GM23338 (cell line): ENCODE measurements around the gene RYR3. TPM values are rescaled to one million over a fixed set of nuclear protein-coding genes. Genes with fewer than 3 reads are reported as not detected.
A peak's percentile ranks its signal among the peaks of the same experiment; 100 is the strongest.

Experiments
- ATAC-seq: fragments of 200-7000 bp; cut with Tn5 transposase; 3 replicates; pipeline ENCODE4 v1.9.1; 2020
- DNase-seq: peaks from one replicate; pipeline ENCODE4 v3.0.0-alpha.2; 2015; ENCODE audit warnings: low spot score
- H2AFZ ChIP-seq: fragments of 200-600 bp; sonication (generic); 2 replicates; pipeline ENCODE4 v1.8.0; 2016; ENCODE audit warnings: antibody characterized with exemption, mild to moderate bottlenecking, moderate library complexity
- H3F3A ChIP-seq: fragments of 200-600 bp; sonication (generic); replicated peaks from 2 replicates; pipeline ENCODE4 v1.8.0; 2017; ENCODE audit warnings: antibody characterized with exemption, mixed run types, low read depth
- H3K27ac ChIP-seq: fragments of 200-600 bp; sonication (generic); 2 replicates; pipeline ENCODE4 v1.6.1; 2016; ENCODE audit warnings: low read depth
- H3K27me3 ChIP-seq: fragments of 200-600 bp; sonication (generic); 2 replicates; pipeline ENCODE4 v1.8.0; 2016; ENCODE audit warnings: mild to moderate bottlenecking, mixed run types, moderate library complexity; ENCODE audit not compliant: insufficient read depth
- H3K36me3 ChIP-seq: fragments of 200-600 bp; sonication (generic); 2 replicates; pipeline ENCODE4 v1.8.0; 2016; ENCODE audit warnings: mild to moderate bottlenecking; ENCODE audit not compliant: insufficient read depth
- H3K4me1 ChIP-seq: fragments of 200-600 bp; sonication (generic); 2 replicates; pipeline ENCODE4 v1.8.0; 2016; ENCODE audit warnings: mild to moderate bottlenecking, moderate library complexity; ENCODE audit not compliant: insufficient read depth
- H3K4me2 ChIP-seq: fragments of 200-600 bp; sonication (generic); 2 replicates; pipeline ENCODE4 v1.7.1; 2017; ENCODE audit warnings: mixed run types
- H3K4me3 ChIP-seq: fragments of 200-600 bp; sonication (generic); 2 replicates; pipeline ENCODE4 v1.6.1; 2016; ENCODE audit warnings: mixed run types
- H3K79me2 ChIP-seq: fragments of 200-600 bp; sonication (generic); replicated peaks from 2 replicates; pipeline ENCODE4 v1.8.0; 2017; ENCODE audit warnings: mild to moderate bottlenecking; ENCODE audit not compliant: insufficient read depth
- H3K9me2 ChIP-seq: fragments of 200-600 bp; sonication (generic); 2 replicates; pipeline ENCODE4 v1.8.0; 2017; ENCODE audit not compliant: insufficient read depth
- H4K20me1 ChIP-seq: fragments of 200-600 bp; sonication (generic); replicated peaks from 2 replicates; pipeline ENCODE4 v1.8.0; 2017; ENCODE audit warnings: mild to moderate bottlenecking; ENCODE audit not compliant: insufficient read depth
- H3K27ac Mint-ChIP-seq: 2 replicates; pipeline ENCODE4 v1.8.0; 2020; ENCODE audit warnings: inconsistent platforms, mild to moderate bottlenecking, moderate library complexity, mixed read lengths
- H3K27me3 Mint-ChIP-seq: 3 replicates; pipeline ENCODE4 v1.8.0; 2022; ENCODE audit warnings: low read depth, mild to moderate bottlenecking, moderate library complexity, mixed read lengths, inconsistent platforms; ENCODE audit not compliant: insufficient read depth, poor library complexity
- H3K36me3 Mint-ChIP-seq: 3 replicates; pipeline ENCODE4 v1.8.0; 2021; ENCODE audit warnings: low read depth, mild to moderate bottlenecking, inconsistent platforms, moderate library complexity, mixed read lengths
- H3K4me1 Mint-ChIP-seq: 3 replicates; pipeline ENCODE4 v1.8.0; 2020; ENCODE audit warnings: mild to moderate bottlenecking, inconsistent platforms, mixed read lengths
- H3K4me3 Mint-ChIP-seq: 3 replicates; pipeline ENCODE4 v1.8.0; 2021; ENCODE audit warnings: moderate library complexity, mild to moderate bottlenecking, inconsistent platforms, mixed read lengths
- H3K9me3 Mint-ChIP-seq: 3 replicates; pipeline ENCODE4 v1.8.0; 2020; ENCODE audit warnings: moderate library complexity, mild to moderate bottlenecking, inconsistent platforms, mixed read lengths
- CTCF ChIP-seq, 2 experiments: fragments of 200-600 bp in 1 of 2; sonication (generic) in 1 of 2; conservative IDR thresholded peaks; 2 replicates each; pipeline versions ENCODE4 v1.5.1 to v1.6.1; 2016 to 2017; ENCODE audit warnings: antibody characterized with exemption in 2 of 2, low read depth in 2 of 2, mild to moderate bottlenecking in 2 of 2, moderate library complexity in 1 of 2
- EZH2 ChIP-seq: fragments of 200-600 bp; sonication (generic); IDR thresholded peaks from one replicate; pipeline ENCODE4 v1.8.0; 2017; ENCODE audit warnings: antibody characterized with exemption, mild to moderate bottlenecking, low read depth; ENCODE audit not compliant: unreplicated experiment
- EZH2phosphoT487 ChIP-seq: fragments of 200-600 bp; sonication (generic); IDR thresholded peaks from one replicate; pipeline ENCODE4 v1.8.1; 2018; ENCODE audit warnings: antibody characterized with exemption; ENCODE audit not compliant: unreplicated experiment
- NANOG ChIP-seq: IDR thresholded peaks from 2 replicates; pipeline ENCODE4 v1.6.1; 2016; ENCODE audit warnings: antibody characterized with exemption, borderline replicate concordance
- POLR2AphosphoS5 ChIP-seq: IDR thresholded peaks from 2 replicates; pipeline ENCODE4 v1.6.1; 2016; ENCODE audit warnings: antibody characterized with exemption, low read depth
- REST ChIP-seq: IDR thresholded peaks from one replicate; pipeline ENCODE4 v1.6.1; 2018; ENCODE audit warnings: antibody characterized with exemption; ENCODE audit not compliant: unreplicated experiment
- ZNF462 ChIP-seq: fragments of 250-450 bp; sonication (Bioruptor Pico); IDR thresholded peaks from 2 replicates; pipeline ENCODE4 v1.5.0; 2020; ENCODE audit warnings: mild to moderate bottlenecking, moderate library complexity
- polyA plus RNA-seq: library from polyadenylated mRNA; unstranded; fragments of >200 nt; fragmentation: Nextera tagmentation; extraction: Ambion mirVana; gene quantifications from 2 replicates; pipeline ENCODE4 v1.2.1, GENCODE V29; 2016
- total RNA-seq: library from RNA; depleted of rRNA; stranded (reverse); fragments of >200 nt; shearing (Covaris generic); gene quantifications from 2 replicates; pipeline ENCODE4 v1.2.3, GENCODE V29; 2014

RYR3 gene
- total and polyA plus RNA-seq, 2 experiments from 2014 or later, result 1.1 to 1.2 TPM

- Mint-ChIP-seq H3K36me3 (no peaks in the 10 kb centered on the region), H3K27ac (no peak overlapping the region), H3K4me3 (no peak overlapping the region), H3K4me1 (no peaks in the 10 kb centered on the region), H3K27me3 (no peaks in the 10 kb centered on the region), H3K9me3 (no peaks in the 10 kb centered on the region)
- no peaks in the 10 kb centered on the region for H3K27me3 ChIP-seq
- TF ChIP-seq CTCF (conservative IDR thresholded peaks at IDR 0.05; ENCODE audit: low read depth in 2 of 2) (peak; percentile 4 to 29; a peak in 2 of 4 replicates), EZH2phosphoT487 (no peak)
- no peaks in the 10 kb centered on the region for H3K4me1 ChIP-seq
- no peak for DNase-seq
- H3K4me2 ChIP-seq, result no peak overlapping the region
- no peak overlapping the region for H3K4me3 ChIP-seq
- H3K36me3 ChIP-seq, result no peaks in the 10 kb centered on the region
- no peaks in the 10 kb centered on the region for H4K20me1 ChIP-seq
- no peaks in the 10 kb centered on the region for H3K79me2 ChIP-seq
- ATAC-seq, result no peak
- H3K9me2 ChIP-seq, result no peaks in the 10 kb centered on the region; the same call in 1 of the 2 replicates
- H3F3A ChIP-seq, result no peaks in the 10 kb centered on the region
- H2AFZ ChIP-seq, result 0 out of 2 replicates have a peak overlapping the region, but pooled peaks have one; percentile 1
- H3K27ac ChIP-seq, result no peak overlapping the region
These were observed 455.6 kb downstream of the RYR3 start for GRCh38 chr15:33766389-33766788.

- no peaks in the 10 kb centered on the region for H3K27me3 Mint-ChIP-seq
- Histone ChIP-seq H3K4me3 (no peak overlapping the region), H2AFZ (no peak overlapping the region), H3K27me3 (no peaks in the 10 kb centered on the region), H3K36me3 (no peaks in the 10 kb centered on the region), H3K4me2 (no peak overlapping the region), H3F3A (no peaks in the 10 kb centered on the region), H3K4me1 (no peaks in the 10 kb centered on the region), H3K79me2 (no peaks in the 10 kb centered on the region), H3K27ac (no peak overlapping the region), H3K9me2 (no peaks in the 10 kb centered on the region; the same call in 1 of the 2 replicates), H4K20me1 (no peaks in the 10 kb centered on the region; the same call in 1 of the 2 replicates)
- no peak for ATAC-seq
- no peaks in the 10 kb centered on the region for H3K36me3 Mint-ChIP-seq
- H3K9me3 Mint-ChIP-seq, result no peaks in the 10 kb centered on the region
- H3K4me3 Mint-ChIP-seq, result no peak overlapping the region
- H3K4me1 Mint-ChIP-seq, result no peaks in the 10 kb centered on the region
- H3K27ac Mint-ChIP-seq, result no peak overlapping the region
- no peak for DNase-seq
- TF ChIP-seq EZH2phosphoT487, result no peak
- no peak for TF ChIP-seq REST
- no peak for TF ChIP-seq NANOG
- TF ChIP-seq EZH2, result no peak
- no peak for TF ChIP-seq ZNF462 (CRISPR knock-in tag)
- no peak for TF ChIP-seq POLR2AphosphoS5
- no peak for TF ChIP-seq CTCF (conservative IDR thresholded peaks at IDR 0.05; ENCODE audit: low read depth in 2 of 2)
These were observed 458.0 kb downstream of the RYR3 start for GRCh38 chr15:33768670-33769190.
